Fibroblast of lung (primary cell): Measurements from ENCODE around the gene RBM28. TPM values are rescaled to one million over a fixed set of nuclear protein-coding genes. Genes with fewer than 3 reads are reported as not detected.

Source experiments
- DNase-seq, 2 donors: peaks; one replicate each; pipeline versions ENCODE4 v3.0.0 to v3.0.0-alpha.2; 2010; ENCODE audit warnings: low read depth in 2 of 2
- H2AFZ ChIP-seq: 2 replicates; pipeline ENCODE4 v1.5.1; 2012; ENCODE audit warnings: low read length, control low read depth, inconsistent platforms
- H3K27ac ChIP-seq: 2 replicates; pipeline ENCODE4 v1.5.1; 2011; ENCODE audit warnings: low read length, control low read depth; ENCODE audit not compliant: insufficient read depth
- H3K27me3 ChIP-seq: 2 replicates; pipeline ENCODE4 v1.5.1; 2011; ENCODE audit warnings: mild to moderate bottlenecking, low read length; ENCODE audit not compliant: control insufficient read depth, insufficient read depth
- H3K36me3 ChIP-seq: 2 replicates; pipeline ENCODE4 v1.5.1; 2011; ENCODE audit warnings: low read length; ENCODE audit not compliant: control insufficient read depth, insufficient read depth
- H3K4me1 ChIP-seq: 2 replicates; pipeline ENCODE4 v1.5.1; 2011; ENCODE audit warnings: low read length; ENCODE audit not compliant: control insufficient read depth, insufficient read depth; ENCODE audit errors: extremely low read depth
- H3K4me2 ChIP-seq: 2 replicates; pipeline ENCODE4 v1.5.1; 2011; ENCODE audit warnings: low read length, control low read depth; ENCODE audit not compliant: insufficient read depth; ENCODE audit errors: extremely low read depth
- H3K4me3 ChIP-seq, 4 experiments: fragments of 200-600 bp in 1 of 4; sonication (generic) in 1 of 4; replicated peaks in 1 of 4; 2 replicates each; pipeline ENCODE4 v1.5.1; 2011 to 2016; ENCODE audit warnings: low read length in 4 of 4, low read depth in 3 of 4, mild to moderate bottlenecking in 3 of 4, control low read depth in 2 of 4, inconsistent platforms in 1 of 4, mixed read lengths in 1 of 4; ENCODE audit not compliant: insufficient read depth in 1 of 4; ENCODE audit errors: control extremely low read depth in 1 of 4
- H3K79me2 ChIP-seq: 2 replicates; pipeline ENCODE4 v1.5.1; 2012; ENCODE audit warnings: mild to moderate bottlenecking, low read length, inconsistent platforms; ENCODE audit not compliant: control insufficient read depth, insufficient read depth
- H3K9ac ChIP-seq: 2 replicates; pipeline ENCODE4 v1.5.1; 2011; ENCODE audit warnings: mild to moderate bottlenecking, low read length, control low read depth; ENCODE audit not compliant: insufficient read depth
- H3K9me3 ChIP-seq: 2 replicates; pipeline ENCODE4 v1.5.1; 2012; ENCODE audit warnings: low read depth, low read length; ENCODE audit not compliant: control insufficient read depth, insufficient read depth
- H4K20me1 ChIP-seq: 2 replicates; pipeline ENCODE4 v1.5.1; 2011; ENCODE audit warnings: low read length; ENCODE audit not compliant: control insufficient read depth, insufficient read depth; ENCODE audit errors: extremely low read depth
- CTCF ChIP-seq, 2 donors: IDR thresholded peaks in 1 of 2; conservative IDR thresholded peaks in 1 of 2; 1 replicate in 1 of 2; 2 replicates in 1 of 2; pipeline ENCODE4 v1.5.1; 2011 to 2012; ENCODE audit warnings: low read length in 2 of 2, control low read depth in 1 of 2, inconsistent platforms in 1 of 2, low read depth in 1 of 2, mild to moderate bottlenecking in 1 of 2
- EZH2 ChIP-seq: IDR thresholded peaks from 2 replicates; pipeline ENCODE4 v1.5.1; 2012; ENCODE audit warnings: low read length, control low read depth, mild to moderate bottlenecking; ENCODE audit errors: missing control alignments
- polyA plus RNA-seq, 2 donors: library from polyadenylated mRNA; depleted of rRNA in 1 of 2; stranded (reverse) in 1 of 2; unstranded in 1 of 2; fragments of >200 nt; gene quantifications; 2 replicates each; pipeline ENCODE4 v1.2.1, GENCODE V29; 2011 to 2012; ENCODE audit warnings: missing spikeins in 1 of 2
- total RNA-seq: library from RNA; depleted of rRNA; stranded (reverse); fragments of >200 nt; gene quantifications from 2 replicates; pipeline ENCODE4 v1.2.1, GENCODE V29; 2014

The RBM28 gene
- total and polyA plus RNA-seq, 2 donors (not counting 1 experiment from before 2014, with no cell fraction given), result 11.2 to 22.9 TPM

DNA sequence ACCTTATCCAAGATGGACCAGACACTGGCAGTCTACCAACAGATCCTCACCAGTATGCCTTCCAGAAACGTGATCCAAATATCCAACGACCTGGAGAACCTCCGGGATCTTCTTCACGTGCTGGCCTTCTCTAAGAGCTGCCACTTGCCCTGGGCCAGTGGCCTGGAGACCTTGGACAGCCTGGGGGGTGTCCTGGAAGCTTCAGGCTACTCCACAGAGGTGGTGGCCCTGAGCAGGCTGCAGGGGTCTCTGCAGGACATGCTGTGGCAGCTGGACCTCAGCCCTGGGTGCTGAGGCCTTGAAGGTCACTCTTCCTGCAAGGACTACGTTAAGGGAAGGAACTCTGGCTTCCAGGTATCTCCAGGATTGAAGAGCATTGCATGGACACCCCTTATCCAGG, 89.2 kb downstream of the RBM28 start:
- Histone ChIP-seq H3K4me2 (no peak overlapping the region), H3K4me3 (no peak overlapping the region), H2AFZ (no peak overlapping the region), H3K27ac (no peak overlapping the region), H3K4me1 (no peaks in the 10 kb centered on the region), H3K27me3 (peaks cover 3% of the 10 kb centered on the region), H3K9ac (no peak overlapping the region), H3K9me3 (no peaks in the 10 kb centered on the region), H3K79me2 (no peaks in the 10 kb centered on the region), H4K20me1 (no peaks in the 10 kb centered on the region), H3K36me3 (no peaks in the 10 kb centered on the region)
- TF ChIP-seq CTCF (conservative IDR thresholded peaks at IDR 0.05 in 1 of 2, IDR thresholded peaks at IDR 0.05 in 1 of 2; ENCODE audit: low read depth in 1 of 2, low read length in 2 of 2), result no peak
- no peak for TF ChIP-seq EZH2
- DNase-seq, result no peak

GRCh38 chr7:128253701-128254100, 90.0 kb downstream of the RBM28 start:
- peaks cover 3% of the 10 kb centered on the region for H3K27me3 ChIP-seq

GRCh38 chr7:128251337-128251736, 92.4 kb downstream of the RBM28 start:
- Histone ChIP-seq H3K4me1 (no peaks in the 10 kb centered on the region), H3K4me2 (no peak overlapping the region), H3K27ac (no peak overlapping the region), H3K9me3 (no peaks in the 10 kb centered on the region), H4K20me1 (no peaks in the 10 kb centered on the region), H3K9ac (no peak overlapping the region), H3K4me3 (no peak overlapping the region), H3K27me3 (peaks cover 3% of the 10 kb centered on the region), H3K36me3 (no peaks in the 10 kb centered on the region), H2AFZ (no peak overlapping the region), H3K79me2 (no peaks in the 10 kb centered on the region)
- TF ChIP-seq CTCF (conservative IDR thresholded peaks at IDR 0.05 in 1 of 2, IDR thresholded peaks at IDR 0.05 in 1 of 2; ENCODE audit: low read depth in 1 of 2, low read length in 2 of 2) (no peak), EZH2 (no peak)
- DNase-seq, result no peak

More at GRCh38 chr7:128253701-128254100, 90.0 kb downstream of the RBM28 start:
- Histone ChIP-seq H3K9ac (no peak overlapping the region), H3K4me2 (no peak overlapping the region), H3K79me2 (no peaks in the 10 kb centered on the region), H3K27ac (no peak overlapping the region), H3K4me1 (no peaks in the 10 kb centered on the region), H3K4me3 (no peak overlapping the region), H4K20me1 (no peaks in the 10 kb centered on the region), H3K9me3 (no peaks in the 10 kb centered on the region), H2AFZ (no peak overlapping the region), H3K36me3 (no peaks in the 10 kb centered on the region)
- TF ChIP-seq CTCF (conservative IDR thresholded peaks at IDR 0.05 in 1 of 2, IDR thresholded peaks at IDR 0.05 in 1 of 2; ENCODE audit: low read depth in 1 of 2, low read length in 2 of 2), result no peak
- no peak for TF ChIP-seq EZH2
- no peak for DNase-seq

Other genes with a start within 250 kb of the RBM28 start
- gene LEP, start 102.6 kb downstream of the RBM28 start, total RNA-seq, result 0.26 and 2.8 TPM in 2 replicates
- 0.36 TPM in 1 of 2 replicates, not detected in the other for gene LEP, start 102.6 kb downstream of the RBM28 start, polyA plus RNA-seq
- under 0.01 and 0.26 TPM in 2 replicates for gene PRRT4, start 17.8 kb upstream of the RBM28 start, total RNA-seq
- gene PRRT4, start 17.8 kb upstream of the RBM28 start, polyA plus RNA-seq, result 0.03 TPM in 2 replicates
- 42.9 and 56.5 TPM in 2 replicates for gene IMPDH1, start 66.1 kb upstream of the RBM28 start, total RNA-seq
- 30.2 and 36.1 TPM in 2 replicates for gene IMPDH1, start 66.1 kb upstream of the RBM28 start, polyA plus RNA-seq
- 17.7 and 30.8 TPM in 2 replicates for gene HILPDA, start 112.0 kb upstream of the RBM28 start, total RNA-seq
- gene HILPDA, start 112.0 kb upstream of the RBM28 start, polyA plus RNA-seq, result 14.8 and 20.1 TPM in 2 replicates
- 25.4 and 30.9 TPM in 2 replicates for gene METTL2B, start 132.8 kb upstream of the RBM28 start, total RNA-seq
- 25.5 and 28.8 TPM in 2 replicates for gene METTL2B, start 132.8 kb upstream of the RBM28 start, polyA plus RNA-seq